Testis (tissue), 2 donors: Measurements from ENCODE around the gene SLC15A4.

Experiments used
- POLR2A ChIP-seq: fragments of 450-650 bp; IDR thresholded peaks from one replicate; pipeline ENCODE4 v1.6.1; 2017; ENCODE audit warnings: antibody characterized with exemption, mild to moderate bottlenecking, moderate library complexity
- TF ChIP-seq, protein P1 (sequence below), 3 experiments: fragments of 450-650 bp in 2 of 3; fragments of 200-600 bp in 1 of 3; sonication (generic) in 1 of 3; IDR thresholded peaks; one replicate each; pipeline ENCODE4 v1.5.1; 2016 to 2019; ENCODE audit warnings: antibody characterized with exemption in 3 of 3, mild to moderate bottlenecking in 2 of 3, moderate library complexity in 1 of 3

- TF ChIP-seq, protein P1, sequence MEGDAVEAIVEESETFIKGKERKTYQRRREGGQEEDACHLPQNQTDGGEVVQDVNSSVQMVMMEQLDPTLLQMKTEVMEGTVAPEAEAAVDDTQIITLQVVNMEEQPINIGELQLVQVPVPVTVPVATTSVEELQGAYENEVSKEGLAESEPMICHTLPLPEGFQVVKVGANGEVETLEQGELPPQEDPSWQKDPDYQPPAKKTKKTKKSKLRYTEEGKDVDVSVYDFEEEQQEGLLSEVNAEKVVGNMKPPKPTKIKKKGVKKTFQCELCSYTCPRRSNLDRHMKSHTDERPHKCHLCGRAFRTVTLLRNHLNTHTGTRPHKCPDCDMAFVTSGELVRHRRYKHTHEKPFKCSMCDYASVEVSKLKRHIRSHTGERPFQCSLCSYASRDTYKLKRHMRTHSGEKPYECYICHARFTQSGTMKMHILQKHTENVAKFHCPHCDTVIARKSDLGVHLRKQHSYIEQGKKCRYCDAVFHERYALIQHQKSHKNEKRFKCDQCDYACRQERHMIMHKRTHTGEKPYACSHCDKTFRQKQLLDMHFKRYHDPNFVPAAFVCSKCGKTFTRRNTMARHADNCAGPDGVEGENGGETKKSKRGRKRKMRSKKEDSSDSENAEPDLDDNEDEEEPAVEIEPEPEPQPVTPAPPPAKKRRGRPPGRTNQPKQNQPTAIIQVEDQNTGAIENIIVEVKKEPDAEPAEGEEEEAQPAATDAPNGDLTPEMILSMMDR (IDR thresholded peaks at IDR 0.05) = no peak
- no peak for TF ChIP-seq POLR2A
Measured at GRCh38 chr12:128818065-128819022, 5.4 kb downstream of the SLC15A4 start.
